Calu3 (cell line): ENCODE results near the gene RAB15. TPM values are rescaled to one million over a fixed set of nuclear protein-coding genes. Genes with fewer than 3 reads are reported as not detected.

Experiments used
- BruUV-seq: library from RNA; stranded (reverse); fragments of 400-500 nt; replicated peaks from 2 replicates; lab custom pipeline; 2021; lab: Mats Ljungman, UMichigan
- CTCF ChIA-PET: fragments of 300-600 bp; sonication (Branson Sonifier 250); formaldehyde crosslinking; loops from one replicate; lab custom pipeline; 2022; ENCODE audit warnings: antibody characterized with exemption; lab: Charles Lee
- DNase-seq: peaks from one replicate; pipeline ENCODE4 v3.0.0; 2022
- H3K27ac Mint-ChIP-seq: one replicate; pipeline ENCODE4 v1.8.0; 2022; ENCODE audit warnings: mixed read lengths; ENCODE audit not compliant: unreplicated experiment
- H3K27me3 Mint-ChIP-seq: one replicate; pipeline ENCODE4 v1.8.0; 2022; ENCODE audit warnings: mixed read lengths; ENCODE audit not compliant: unreplicated experiment
- H3K36me3 Mint-ChIP-seq: one replicate; pipeline ENCODE4 v1.8.0; 2022; ENCODE audit warnings: mild to moderate bottlenecking, moderate library complexity, mixed read lengths; ENCODE audit not compliant: insufficient read depth, unreplicated experiment
- H3K4me1 Mint-ChIP-seq: one replicate; pipeline ENCODE4 v1.8.0; 2022; ENCODE audit warnings: mild to moderate bottlenecking, low read depth, mixed read lengths; ENCODE audit not compliant: unreplicated experiment
- H3K4me3 Mint-ChIP-seq: one replicate; pipeline ENCODE4 v1.8.0; 2022; ENCODE audit warnings: mild to moderate bottlenecking, low read depth, moderate library complexity, mixed read lengths; ENCODE audit not compliant: unreplicated experiment
- H3K9me3 Mint-ChIP-seq: one replicate; pipeline ENCODE4 v1.8.0; 2022; ENCODE audit warnings: low read depth, mixed read lengths; ENCODE audit not compliant: unreplicated experiment
- intact Hi-C: fragments of 100-400 bp; cut with micrococcal nuclease; formaldehyde crosslinking; loops from one replicate; pipeline ENCODE4 v1.10.0; 2022; ENCODE audit not compliant: unreplicated experiment
- total RNA-seq: library from RNA; stranded (reverse); gene quantifications from 2 replicates; pipeline ENCODE4 v1.2.3, GENCODE V29; 2022
- TF ChIP-seq, protein P1 (sequence below): fragments of 200-600 bp; IDR thresholded peaks from one replicate; pipeline ENCODE4 v1.8.0; 2022; ENCODE audit warnings: antibody characterized with exemption; ENCODE audit not compliant: unreplicated experiment

The RAB15 gene
- total RNA-seq, 1 experiment from 2014 or later: 22.8 TPM

DNA sequence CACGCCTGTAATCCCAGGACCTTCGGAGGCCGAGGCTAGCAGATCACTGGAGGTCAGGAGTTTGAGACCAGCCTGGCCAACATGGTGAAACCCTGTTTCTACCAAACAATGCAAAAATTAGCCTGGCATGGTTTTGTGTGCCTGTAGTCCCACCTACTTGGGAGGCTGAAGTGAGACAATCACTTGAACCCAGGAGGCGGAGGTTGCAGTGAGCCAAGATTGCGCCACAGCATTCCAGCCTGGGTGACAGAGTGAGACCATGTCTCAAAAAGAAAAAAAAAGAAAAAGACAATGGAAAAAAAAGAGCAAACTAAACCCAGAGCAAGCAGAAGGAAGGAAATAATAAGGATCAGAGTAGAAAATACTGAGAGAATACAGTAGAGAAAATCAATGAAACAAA is 52.5 kb downstream of the RAB15 start:
- Mint-ChIP-seq H3K27ac (no peak overlapping the region), H3K9me3 (no peaks in the 10 kb centered on the region), H3K4me1 (peaks cover 38% of the 10 kb centered on the region), H3K27me3 (no peaks in the 10 kb centered on the region), H3K36me3 (peaks cover 19% of the 10 kb centered on the region), H3K4me3 (no peak overlapping the region)
- TF ChIP-seq, protein P1, sequence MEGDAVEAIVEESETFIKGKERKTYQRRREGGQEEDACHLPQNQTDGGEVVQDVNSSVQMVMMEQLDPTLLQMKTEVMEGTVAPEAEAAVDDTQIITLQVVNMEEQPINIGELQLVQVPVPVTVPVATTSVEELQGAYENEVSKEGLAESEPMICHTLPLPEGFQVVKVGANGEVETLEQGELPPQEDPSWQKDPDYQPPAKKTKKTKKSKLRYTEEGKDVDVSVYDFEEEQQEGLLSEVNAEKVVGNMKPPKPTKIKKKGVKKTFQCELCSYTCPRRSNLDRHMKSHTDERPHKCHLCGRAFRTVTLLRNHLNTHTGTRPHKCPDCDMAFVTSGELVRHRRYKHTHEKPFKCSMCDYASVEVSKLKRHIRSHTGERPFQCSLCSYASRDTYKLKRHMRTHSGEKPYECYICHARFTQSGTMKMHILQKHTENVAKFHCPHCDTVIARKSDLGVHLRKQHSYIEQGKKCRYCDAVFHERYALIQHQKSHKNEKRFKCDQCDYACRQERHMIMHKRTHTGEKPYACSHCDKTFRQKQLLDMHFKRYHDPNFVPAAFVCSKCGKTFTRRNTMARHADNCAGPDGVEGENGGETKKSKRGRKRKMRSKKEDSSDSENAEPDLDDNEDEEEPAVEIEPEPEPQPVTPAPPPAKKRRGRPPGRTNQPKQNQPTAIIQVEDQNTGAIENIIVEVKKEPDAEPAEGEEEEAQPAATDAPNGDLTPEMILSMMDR: no peak
- CTCF ChIA-PET: no interaction called here
- no TSS peak for BruUV-seq
- intact Hi-C loops: no loop called here
- no peak for DNase-seq

DNA sequence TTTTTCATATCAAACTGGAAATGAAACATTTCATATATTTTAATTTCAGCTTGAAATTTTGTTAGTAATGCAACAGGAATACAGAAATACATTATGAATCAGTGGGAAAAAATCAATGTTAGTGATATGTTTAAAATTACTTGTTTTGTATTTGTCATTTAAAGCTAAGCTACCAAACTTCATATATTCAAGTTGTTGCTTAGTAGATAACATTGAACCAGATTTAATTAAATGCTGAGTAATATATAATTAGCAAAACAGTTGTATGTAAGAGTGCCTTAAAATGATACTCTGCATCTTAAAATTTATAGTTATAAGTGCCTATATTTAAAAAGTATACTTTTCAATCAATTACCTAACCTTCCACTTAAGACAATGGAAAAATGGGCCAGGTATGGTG is 52.9 kb downstream of the RAB15 start:
- no TSS peak for BruUV-seq
- CTCF ChIA-PET: no interaction called here
- Mint-ChIP-seq H3K36me3 (peaks cover 23% of the 10 kb centered on the region), H3K27me3 (no peaks in the 10 kb centered on the region), H3K4me3 (no peak overlapping the region), H3K4me1 (peaks cover 38% of the 10 kb centered on the region), H3K27ac (no peak overlapping the region), H3K9me3 (no peaks in the 10 kb centered on the region)
- DNase-seq: no peak
- intact Hi-C loops: no loop called here
- TF ChIP-seq, protein P1: no peak

DNA sequence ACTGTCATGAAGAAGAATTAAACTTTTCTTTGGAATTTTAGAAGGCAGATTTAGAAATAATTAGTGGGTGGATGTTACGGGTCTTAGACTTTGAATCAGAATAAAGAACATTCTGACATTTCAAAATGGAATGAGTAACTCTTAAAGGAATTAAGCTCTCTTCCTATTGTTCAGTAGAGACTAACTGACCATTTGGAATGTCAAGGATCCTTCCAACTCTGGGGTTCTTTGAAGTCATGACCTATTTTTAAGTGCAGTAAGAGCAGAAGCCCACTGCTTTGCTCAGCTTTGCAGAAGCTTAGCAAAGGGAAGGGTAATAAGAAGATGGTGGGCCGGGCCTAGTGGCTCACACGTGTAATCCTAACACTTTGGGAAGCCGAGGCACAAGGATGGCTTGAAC is 53.9 kb downstream of the RAB15 start:
- TF ChIP-seq, protein P1: no peak
- BruUV-seq: no TSS peak
- H3K27me3 Mint-ChIP-seq: no peaks in the 10 kb centered on the region
- CTCF ChIA-PET: interaction anchor here (0.7 kb wide), 1 partner anchor 315 kb away, joined by 5 read pairs; no protein-coding TSS in a partner anchor
- no peak for DNase-seq
- intact Hi-C loops: no loop called here
- H3K9me3 Mint-ChIP-seq: no peaks in the 10 kb centered on the region
- H3K27ac Mint-ChIP-seq: no peak overlapping the region
- peaks cover 22% of the 10 kb centered on the region for H3K36me3 Mint-ChIP-seq
- H3K4me1 Mint-ChIP-seq: peaks cover 38% of the 10 kb centered on the region
- H3K4me3 Mint-ChIP-seq: no peak overlapping the region

DNA sequence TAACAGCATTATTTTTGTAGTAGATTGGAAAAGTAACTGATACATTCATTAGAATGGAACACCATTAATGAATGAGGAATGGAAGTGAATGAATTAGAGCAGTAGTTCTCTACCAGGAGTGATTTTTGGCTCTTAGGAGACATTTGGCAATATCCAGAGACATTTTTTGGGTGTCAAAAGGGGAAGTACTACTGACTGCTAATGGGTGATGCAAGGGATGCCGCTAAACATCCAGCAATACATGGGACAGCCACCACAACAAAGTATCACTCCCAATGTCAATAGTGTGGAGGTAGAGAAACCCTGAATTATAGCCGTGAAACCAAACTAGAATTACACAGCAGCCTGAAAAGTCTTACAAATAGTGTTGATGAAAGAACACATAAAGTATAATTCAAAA is 56.3 kb downstream of the RAB15 start:
- Mint-ChIP-seq H3K4me1 (peaks cover 38% of the 10 kb centered on the region), H3K9me3 (no peaks in the 10 kb centered on the region), H3K27me3 (no peaks in the 10 kb centered on the region), H3K36me3 (peaks cover 22% of the 10 kb centered on the region), H3K27ac (no peak overlapping the region), H3K4me3 (peak overlapping the region; percentile 85)
- BruUV-seq: no TSS peak
- intact Hi-C loops: loop anchor here (1.0 kb wide), 1 partner anchor 18 kb away; no protein-coding TSS in a partner anchor
- DNase-seq: no peak
- TF ChIP-seq, protein P1: no peak
- CTCF ChIA-PET: no interaction called here
